ENCODE measurements around the gene FLNC. TPM values are rescaled to one million over a fixed set of nuclear protein-coding genes. Genes with fewer than 3 reads are reported as not detected.

The FLNC gene
- total and polyA plus RNA-seq, 2 of the 13 experiments (the other 11 are each of a cell fraction or from before 2014, with no cell fraction given) = 0.02 TPM; not detected in 1

GRCh38 chr7:128893251-128894100 is 63.3 kb downstream of the FLNC start (continued):
- TF ChIP-seq HDAC2 (CRISPR knock-in tag; IDR thresholded peaks at IDR 0.05) (no peak), HDAC1 (CRISPR knock-in tag; IDR thresholded peaks at IDR 0.05) (no peak), FOXC1 (CRISPR knock-in tag; IDR thresholded peaks at IDR 0.05; ENCODE audit: borderline replicate concordance) (no peak), ZNF770 (CRISPR knock-in tag; IDR thresholded peaks at IDR 0.05) (no peak), POLR2AphosphoS2 (IDR thresholded peaks at IDR 0.05; ENCODE audit: low read depth, low read length) (no peak)

GRCh38 chr7:128894101-128894440 is 63.9 kb downstream of the FLNC start:
- H3K79me2 ChIP-seq (ENCODE audit: insufficient read depth, low read length) = no peaks in the 10 kb centered on the region
- TF ChIP-seq ZBTB10 (CRISPR knock-in tag; IDR thresholded peaks at IDR 0.05; ENCODE audit: borderline replicate concordance) = no peak
- TF ChIP-seq MEF2D (CRISPR knock-in tag; IDR thresholded peaks at IDR 0.05) = no peak
- TF ChIP-seq SMAD9 (CRISPR knock-in tag; IDR thresholded peaks at IDR 0.05) = no peak
- no peak for TF ChIP-seq ZSCAN21 (CRISPR knock-in tag; IDR thresholded peaks at IDR 0.05; ENCODE audit: borderline replicate concordance)
- TF ChIP-seq ZSCAN25 (CRISPR knock-in tag; IDR thresholded peaks at IDR 0.05) = no peak
- peaks cover 2% of the 10 kb centered on the region for H3K4me1 ChIP-seq (ENCODE audit: insufficient read depth, low read length)
- H3K27ac ChIP-seq (ENCODE audit: extremely low read length, insufficient read depth, low read length) = no peak overlapping the region
- in situ Hi-C loops (cut with HindIII; ENCODE audit: extremely low pct_ligation_motif_present, low pct_unique_long_range_greater_than_20kb) = loop anchor here (25.0 kb wide), 1 partner anchor 457 kb away; no protein-coding TSS in a partner anchor
- no peaks in the 10 kb centered on the region for H3K9me3 ChIP-seq (ENCODE audit: low read length)
- no peak for FAIRE-seq
- no peak for DNase-seq (ENCODE audit: low spot score)
- no peak overlapping the region for H3K4me3 ChIP-seq (replicated peaks in 1 of 3; ENCODE audit: insufficient read depth in 1 of 3, low read depth in 2 of 3, low read length in 3 of 3)
- no TSS peak for BruUV-seq (replicated peaks)
- H3K9ac ChIP-seq (ENCODE audit: insufficient read depth, low read depth, low read length) = no peak overlapping the region
- ATAC-seq = no peak
- WGBS (ENCODE audit: low lambda C conversion rate) = 52% methylated on average over 5 of the region's 6 CpGs
- H3K27me3 ChIP-seq (ENCODE audit: control insufficient read depth in 1 of 2, insufficient read depth in 2 of 2, low read length in 2 of 2) = peaks cover 1 to 16% of the 10 kb centered on the region in 2 experiments; a peak in 4 of 5 replicates
- CTCF ChIA-PET (ENCODE audit: low intra/inter-chr PET ratio, low total read pairs) = no interaction called here
- H4K20me1 ChIP-seq (ENCODE audit: insufficient read depth, low read length) = no peaks in the 10 kb centered on the region
- intact Hi-C loops (cut with micrococcal nuclease; ENCODE audit: unreplicated experiment) = no loop called here
- no peak overlapping the region for H2AFZ ChIP-seq (ENCODE audit: low read length)
- H3K4me2 ChIP-seq (ENCODE audit: low read depth, low read length) = no peak overlapping the region
- POLR2A ChIA-PET = no interaction called here
- H3K36me3 ChIP-seq (replicated peaks in 1 of 2; ENCODE audit: control insufficient read depth in 1 of 2, insufficient read depth in 2 of 2, low read length in 2 of 2) = no peaks in the 10 kb centered on the region
